IMR-90 (cell line): ENCODE measurements around the gene SLC25A33. TPM values are rescaled to one million over a fixed set of nuclear protein-coding genes. Genes with fewer than 3 reads are reported as not detected.

Source experiments
- ATAC-seq: fragments of 200-7000 bp; cut with Tn5 transposase; 2 replicates; pipeline ENCODE4 v1.9.1; 2020; ENCODE audit warnings: low read depth, mild to moderate bottlenecking, moderate library complexity
- BruUV-seq: library from RNA; stranded (reverse); fragments of 400-500 nt; replicated peaks from 2 replicates; lab custom pipeline; 2021; lab: Mats Ljungman, UMichigan
- CTCF ChIA-PET: fragments of 300-600 bp; formaldehyde crosslinking; extraction: SDS; loops from one replicate; lab custom pipeline; 2021; ENCODE audit warnings: antibody characterized with exemption; lab: Yijun Ruan, JAX
- POLR2A ChIA-PET: fragments of 300-600 bp; sonication (Branson Sonifier 250); formaldehyde crosslinking; loops from one replicate; lab custom pipeline; 2022; ENCODE audit warnings: antibody characterized with exemption; ENCODE audit not compliant: unreplicated experiment; lab: Charles Lee
- DNase-seq: peaks from one replicate; pipeline ENCODE4 v3.0.0; 2013
- H2AFZ ChIP-seq: replicated peaks from 2 replicates; pipeline ENCODE3; 2013; ENCODE audit warnings: low read length, mild to moderate bottlenecking; ENCODE audit not compliant: poor library complexity
- H2AK5ac ChIP-seq: 2 replicates; pipeline ENCODE4 v1.6.1; 2013; ENCODE audit warnings: low read depth, low read length, inconsistent platforms
- H2AK9ac ChIP-seq: replicated peaks from 2 replicates; pipeline ENCODE3; 2013; ENCODE audit warnings: mild to moderate bottlenecking, low read depth, low read length, moderate library complexity; ENCODE audit not compliant: poor library complexity
- H2BK120ac ChIP-seq: 2 replicates; pipeline ENCODE4 v1.6.1; 2013; ENCODE audit warnings: low read depth, low read length, inconsistent platforms
- H2BK15ac ChIP-seq: 3 replicates; pipeline ENCODE4 v1.6.1; 2013; ENCODE audit warnings: low read depth, low read length, inconsistent platforms
- H2BK20ac ChIP-seq: 2 replicates; pipeline ENCODE4 v1.6.1; 2013; ENCODE audit warnings: low read depth, mild to moderate bottlenecking, inconsistent platforms, low read length, moderate library complexity
- H2BK5ac ChIP-seq: 2 replicates; pipeline ENCODE4 v1.6.1; 2013; ENCODE audit warnings: mild to moderate bottlenecking, low read depth, low read length, inconsistent platforms; ENCODE audit not compliant: poor library complexity, severe bottlenecking
- H3K14ac ChIP-seq: replicated peaks from 2 replicates; pipeline ENCODE4 v1.6.1; 2013; ENCODE audit warnings: low read depth, low read length, inconsistent platforms
- H3K18ac ChIP-seq: 2 replicates; pipeline ENCODE4 v1.6.1; 2013; ENCODE audit warnings: low read depth, low read length, control low read depth
- H3K23ac ChIP-seq: 2 replicates; pipeline ENCODE4 v1.6.1; 2013; ENCODE audit warnings: low read depth, low read length, inconsistent platforms
- H3K27ac ChIP-seq: 2 replicates; pipeline ENCODE4 v1.5.1; 2013; ENCODE audit warnings: mild to moderate bottlenecking, control low read depth, low read length; ENCODE audit not compliant: insufficient read depth
- H3K27me3 ChIP-seq: 2 replicates; pipeline ENCODE4 v1.6.1; 2013; ENCODE audit warnings: low read length; ENCODE audit not compliant: control insufficient read depth, insufficient read depth
- H3K36me3 ChIP-seq: 2 replicates; pipeline ENCODE4 v1.6.1; 2013; ENCODE audit warnings: low read length, mixed read lengths; ENCODE audit not compliant: control insufficient read depth, insufficient read depth
- H3K4ac ChIP-seq: 2 replicates; pipeline ENCODE4 v1.6.1; 2013; ENCODE audit warnings: low read depth, low read length, inconsistent platforms
- H3K4me1 ChIP-seq: 2 replicates; pipeline ENCODE4 v1.6.1; 2013; ENCODE audit warnings: low read length, mixed read lengths; ENCODE audit not compliant: control insufficient read depth, insufficient read depth
- H3K4me2 ChIP-seq: 2 replicates; pipeline ENCODE4 v1.6.1; 2013; ENCODE audit warnings: low read depth, mild to moderate bottlenecking, control low read depth, low read length, moderate library complexity
- H3K4me3 ChIP-seq: 2 replicates; pipeline ENCODE4 v1.5.1; 2013; ENCODE audit warnings: low read depth, mild to moderate bottlenecking, control low read depth, low read length, moderate library complexity; ENCODE audit not compliant: insufficient read depth
- H3K56ac ChIP-seq: 2 replicates; pipeline ENCODE4 v1.6.1; 2013; ENCODE audit warnings: low read length, inconsistent platforms; ENCODE audit not compliant: insufficient read depth; ENCODE audit errors: extremely low read depth
- H3K79me1 ChIP-seq, 2 experiments: 2 replicates each; pipeline ENCODE4 v1.6.1; 2013; ENCODE audit warnings: low read length in 2 of 2, inconsistent platforms in 1 of 2, low read depth in 1 of 2
- H3K9ac ChIP-seq: 2 replicates; pipeline ENCODE4 v1.6.1; 2013; ENCODE audit warnings: low read depth, low read length, control low read depth
- H3K9me1 ChIP-seq: 2 replicates; pipeline ENCODE4 v1.6.1; 2013; ENCODE audit warnings: low read length, inconsistent platforms; ENCODE audit not compliant: insufficient read depth
- H3K9me3 ChIP-seq: 2 replicates; pipeline ENCODE4 v1.6.1; 2013; ENCODE audit warnings: low read length; ENCODE audit not compliant: control insufficient read depth, insufficient read depth
- H4K20me1 ChIP-seq: 2 replicates; pipeline ENCODE4 v1.6.1; 2013; ENCODE audit warnings: low read length, inconsistent platforms; ENCODE audit not compliant: insufficient read depth
- H4K5ac ChIP-seq: 2 replicates; pipeline ENCODE4 v1.6.1; 2013; ENCODE audit warnings: mild to moderate bottlenecking, low read depth, low read length, control low read depth
- H4K8ac ChIP-seq, 2 experiments: 2 replicates each; pipeline ENCODE4 v1.6.1; 2013; ENCODE audit warnings: low read depth in 2 of 2, low read length in 2 of 2, control low read depth in 1 of 2, inconsistent platforms in 1 of 2
- H4K91ac ChIP-seq: 2 replicates; pipeline ENCODE4 v1.6.1; 2013; ENCODE audit warnings: low read depth, low read length, inconsistent platforms; ENCODE audit not compliant: insufficient read depth
- BHLHE40 ChIP-seq: fragments of 150-350 bp; IDR thresholded peaks from 2 replicates; pipeline ENCODE4 v1.6.1; 2016; ENCODE audit warnings: mild to moderate bottlenecking, low read depth, low read length
- CEBPB ChIP-seq: IDR thresholded peaks from 2 replicates; pipeline ENCODE4 v1.6.1; 2012; ENCODE audit warnings: low read depth, low read length, improper control_type of control experiment
- FOS ChIP-seq: fragments of 150-350 bp; IDR thresholded peaks from 2 replicates; pipeline ENCODE4 v1.6.1; 2016; ENCODE audit warnings: low read depth, low read length
- MAFK ChIP-seq: IDR thresholded peaks from 2 replicates; pipeline ENCODE4 v1.6.1; 2012; ENCODE audit warnings: low read depth, low read length, improper control_type of control experiment
- MAZ ChIP-seq: IDR thresholded peaks from 2 replicates; pipeline ENCODE4 v1.6.1; 2012; ENCODE audit warnings: low read depth, mild to moderate bottlenecking, low read length, improper control_type of control experiment, moderate library complexity, borderline replicate concordance
- RAD21 ChIP-seq: IDR thresholded peaks from 2 replicates; pipeline ENCODE4 v1.6.1; 2012; ENCODE audit warnings: low read length, improper control_type of control experiment
- RFX5 ChIP-seq: IDR thresholded peaks from 2 replicates; pipeline ENCODE4 v1.8.0; 2012; ENCODE audit warnings: low read depth, mild to moderate bottlenecking, low read length, moderate library complexity
- USF2 ChIP-seq: fragments of 150-350 bp; IDR thresholded peaks from 2 replicates; pipeline ENCODE4 v1.6.1; 2017; ENCODE audit warnings: mild to moderate bottlenecking, antibody characterized with exemption, low read length, low read depth
- WGBS, 2 experiments: methylation state at CpG; one replicate each; pipeline versions ENCODE4 v1.1.5 to v1.1.7; 2013; ENCODE audit warnings: missing lambda C conversion rate in 2 of 2; ENCODE audit not compliant: insufficient read length in 1 of 2; ENCODE audit errors: extremely low coverage in 2 of 2; 5-methylcytosine and 5-hydroxymethylcytosine counted together
- dilution Hi-C: fragments of 300-500 bp; cut with HindIII; formaldehyde crosslinking; loops from one replicate; pipeline ENCODE4 v1.14.3; 2018; ENCODE audit warnings: low sequenced_read_pairs; ENCODE audit not compliant: unreplicated experiment
- in situ Hi-C: fragments of 300-500 bp; cut with MboI; formaldehyde crosslinking; loops from 3 replicates; pipeline ENCODE4 v1.14.3; 2019; ENCODE audit warnings: low sequenced_read_pairs, inconsistent platforms, mixed read lengths
- intact Hi-C: fragments of 100-400 bp; cut with micrococcal nuclease; formaldehyde crosslinking; loops from 2 replicates; pipeline ENCODE4 v1.10.0; 2022
- polyA plus RNA-seq, 3 experiments: library from polyadenylated mRNA; depleted of rRNA; stranded (reverse); fragments of >200 nt; gene quantifications; 2 replicates each; pipeline ENCODE4 v1.2.3, GENCODE V29; 2012; ENCODE audit warnings: low replicate concordance in 1 of 3
- total RNA-seq: library from RNA; depleted of rRNA; stranded (reverse); fragments of >200 nt; gene quantifications from 2 replicates; pipeline ENCODE4 v1.2.3, GENCODE V29; 2012

Gene SLC25A33
- total and polyA plus RNA-seq, 2 of the 4 experiments (the other 2 are of a cell fraction) = 2.5 to 3.0 TPM

GRCh38 chr1:9613625-9614299 lies 74.5 kb downstream of the SLC25A33 start:
- Histone ChIP-seq H3K36me3 (peaks cover 20% of the 10 kb centered on the region), H3K56ac (no peak overlapping the region), H4K20me1 (no peaks in the 10 kb centered on the region), H3K4me1 (no peaks in the 10 kb centered on the region), H3K4me3 (no peak overlapping the region), H2BK5ac (no peak overlapping the region), H3K9ac (no peak overlapping the region), H3K27me3 (no peaks in the 10 kb centered on the region), H3K9me3 (no peaks in the 10 kb centered on the region), H2BK20ac (no peak overlapping the region), H2AFZ (no peak overlapping the region), H3K4ac (no peak overlapping the region), H4K5ac (no peak overlapping the region), H2BK120ac (no peak overlapping the region), H3K18ac (no peak overlapping the region), H3K23ac (no peak overlapping the region), H3K27ac (no peak overlapping the region), H2AK5ac (no peak overlapping the region), H2AK9ac (no peak overlapping the region), H2BK15ac (no peak overlapping the region), H3K14ac (no peak overlapping the region), H3K79me1 (no peaks in the 10 kb centered on the region), H4K91ac (no peak overlapping the region), H3K4me2 (no peak overlapping the region), H3K9me1 (no peaks in the 10 kb centered on the region), H4K8ac (no peak overlapping the region)
- TF ChIP-seq USF2 (no peak), CEBPB (no peak), MAFK (no peak), MAZ (no peak), RFX5 (no peak), FOS (no peak), BHLHE40 (no peak), RAD21 (no peak)
- ATAC-seq (no peak), DNase-seq (no peak)
- ChIA-PET POLR2A (no interaction called here), CTCF (interaction anchor here (1.7 kb wide), 1 partner anchor 24 kb away, joined by 5 read pairs; no protein-coding TSS in a partner anchor)
- in situ Hi-C loops (no loop called here), intact Hi-C loops (no loop called here), dilution Hi-C loops (no loop called here)
- BruUV-seq = no TSS peak
- WGBS, 2 experiments = 95% methylated on average over 4 of the region's 17 CpGs; no CpG with 5 or more reads in 1 of the 2 experiments
